Measurements from ENCODE around the gene NPHS1.
A peak's percentile ranks its signal among the peaks of the same experiment; 100 is the strongest.
"Not testable (repeated sequence)": the region's sequence is repeated elsewhere in the genome, so short reads cannot be mapped to it uniquely, and the experiment has no call there.

NPHS1 gene

GRCh38 chr19:35848919-35849505 lies 3.3 kb downstream of the NPHS1 start:
- DNase-seq (ENCODE audit: low read depth) = no peak

GRCh38 chr19:35848486-35848885 lies 3.8 kb downstream of the NPHS1 start:
- no peak for DNase-seq (ENCODE audit: low read depth)

GRCh38 chr19:35847911-35848310 lies 4.4 kb downstream of the NPHS1 start:
- no peak for DNase-seq (ENCODE audit: low read depth)

- DNase-seq (ENCODE audit: low read depth) = no peak
These were observed 6.2 kb downstream of the NPHS1 start for GRCh38 chr19:35846038-35846668.

GRCh38 chr19:35845215-35846037 lies 6.9 kb downstream of the NPHS1 start:
- DNase-seq (ENCODE audit: low read depth) = no peak

DNA sequence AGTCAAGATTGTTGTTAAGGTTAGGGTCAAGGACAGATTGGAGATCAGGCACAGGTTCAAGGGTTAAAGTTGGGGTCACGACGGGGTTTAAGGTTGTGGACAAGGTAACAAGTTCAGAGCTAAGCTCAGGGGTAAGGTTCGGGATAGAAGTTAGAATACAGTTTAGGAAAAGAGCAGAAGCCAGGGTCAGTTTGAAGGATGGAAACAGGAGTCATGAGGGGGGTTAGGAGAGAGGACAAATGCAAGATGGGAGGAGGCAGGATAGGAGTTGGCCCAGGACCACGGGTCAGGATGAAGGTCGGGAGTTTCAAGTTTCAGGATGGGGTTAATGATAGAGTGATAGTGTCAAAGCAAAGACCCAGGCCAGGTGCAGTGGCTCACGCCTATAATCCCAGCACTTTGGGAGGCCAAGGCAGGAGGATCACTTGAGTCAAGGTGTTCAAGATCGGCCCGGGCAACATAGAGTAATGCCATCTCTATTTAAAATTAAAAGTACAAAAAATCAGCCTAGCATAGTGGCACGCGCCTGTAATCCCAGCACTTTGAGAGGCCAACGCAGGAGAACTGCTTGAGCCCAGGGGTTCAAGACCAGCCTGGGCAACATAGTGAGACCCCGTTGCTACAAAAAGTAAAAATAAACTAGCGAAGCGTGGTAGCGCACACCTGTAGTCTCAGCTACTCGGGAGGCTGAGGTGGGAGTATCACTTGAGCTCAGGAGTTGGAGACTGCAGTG lies 7.7 kb downstream of the NPHS1 start:
- no peak for DNase-seq (ENCODE audit: low read depth)

GRCh38 chr19:35843676-35844481 lies 8.4 kb downstream of the NPHS1 start:
- no peak for DNase-seq (ENCODE audit: low read depth)

- DNase-seq (ENCODE audit: low read depth) = no peak
These were observed 9.5 kb downstream of the NPHS1 start for GRCh38 chr19:35842666-35843272.

- DNase-seq (ENCODE audit: low read depth) = no peak
These were observed 10.2 kb downstream of the NPHS1 start for GRCh38 chr19:35841961-35842595.

GRCh38 chr19:35836096-35836495 lies 16.2 kb downstream of the NPHS1 start:
- not testable (repeated sequence) for DNase-seq (ENCODE audit: low read depth)

DNA sequence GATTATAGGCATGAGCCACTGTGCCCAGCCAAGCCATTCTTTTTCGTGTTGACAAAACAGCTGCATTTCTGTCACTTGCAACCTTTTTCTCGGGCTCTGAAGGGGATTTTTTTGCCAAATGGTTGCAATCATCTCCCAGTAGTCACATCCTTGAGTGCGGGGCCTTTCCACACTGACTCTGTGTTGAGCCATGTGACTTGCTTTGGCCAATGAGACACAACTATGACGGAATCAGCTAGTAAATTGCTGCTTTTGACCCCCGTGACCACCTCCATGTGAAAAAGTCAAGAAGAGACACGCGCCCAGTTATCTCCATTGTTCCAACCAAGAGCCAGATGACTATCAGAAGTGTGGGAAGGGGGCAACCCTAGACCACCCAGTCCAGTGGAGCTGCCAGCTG lies 18.3 kb downstream of the NPHS1 start:
- DNase-seq (ENCODE audit: low read depth) = no peak

DNA sequence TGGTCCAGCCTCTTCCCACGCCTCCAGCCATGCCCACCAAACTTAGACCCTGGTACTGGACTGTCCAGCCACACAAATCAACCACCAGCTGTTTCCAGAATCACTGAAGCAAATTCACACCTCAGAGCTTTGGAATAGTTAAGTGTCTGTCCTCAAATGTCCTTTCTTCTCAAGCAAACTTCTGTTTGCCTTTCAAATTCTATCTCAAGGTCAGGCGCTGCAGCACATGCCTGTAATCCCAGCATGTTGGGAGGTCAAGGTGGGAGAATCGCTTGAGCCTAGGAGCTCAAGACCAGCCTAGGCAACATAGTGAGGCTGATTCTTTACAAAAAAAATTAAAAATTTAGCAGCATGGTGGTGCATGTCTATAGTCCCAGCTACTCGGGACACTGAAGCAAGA lies 20.2 kb downstream of the NPHS1 start:
- no peak for DNase-seq (ENCODE audit: low read depth)

GRCh38 chr19:35830986-35831385 lies 21.3 kb downstream of the NPHS1 start:
- DNase-seq (ENCODE audit: low read depth) = no peak

DNA sequence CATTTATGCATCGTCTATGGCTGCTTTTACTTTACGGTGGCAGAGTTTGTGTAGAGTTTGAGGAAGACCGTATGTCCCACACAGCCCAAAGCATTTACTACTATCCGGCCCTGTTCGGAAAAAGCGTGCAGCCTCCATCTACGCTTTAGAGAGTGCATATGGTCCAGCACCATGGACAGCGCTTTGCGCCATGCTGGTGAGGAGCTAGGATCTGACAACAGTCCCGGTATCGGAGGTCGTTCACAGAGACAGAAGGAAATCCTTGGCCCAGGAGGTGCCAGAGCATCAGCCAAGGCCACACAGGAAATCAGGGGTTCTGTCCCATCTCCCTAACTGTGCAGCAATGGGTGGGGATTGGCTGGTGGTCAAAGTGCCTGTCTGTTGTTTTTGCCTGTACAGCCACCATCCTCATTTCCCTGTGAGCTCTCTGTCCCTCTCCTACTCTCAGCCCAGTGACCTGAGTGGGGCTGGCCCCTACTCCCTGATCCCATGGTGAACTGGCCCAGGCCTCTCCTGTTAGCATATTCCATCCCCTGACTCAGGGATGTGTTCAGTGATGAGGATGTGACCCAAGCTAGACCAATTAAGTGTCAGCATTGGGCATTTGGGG lies 23.5 kb downstream of the NPHS1 start:
- DNase-seq (ENCODE audit: low read depth) = peak; percentile 42

GRCh38 chr19:35824150-35824549 lies 28.2 kb downstream of the NPHS1 start:
- no peak for DNase-seq (ENCODE audit: low read depth)

- DNase-seq (ENCODE audit: low read depth) = no peak
These were observed 29.7 kb downstream of the NPHS1 start for GRCh38 chr19:35822579-35822978.

DNA sequence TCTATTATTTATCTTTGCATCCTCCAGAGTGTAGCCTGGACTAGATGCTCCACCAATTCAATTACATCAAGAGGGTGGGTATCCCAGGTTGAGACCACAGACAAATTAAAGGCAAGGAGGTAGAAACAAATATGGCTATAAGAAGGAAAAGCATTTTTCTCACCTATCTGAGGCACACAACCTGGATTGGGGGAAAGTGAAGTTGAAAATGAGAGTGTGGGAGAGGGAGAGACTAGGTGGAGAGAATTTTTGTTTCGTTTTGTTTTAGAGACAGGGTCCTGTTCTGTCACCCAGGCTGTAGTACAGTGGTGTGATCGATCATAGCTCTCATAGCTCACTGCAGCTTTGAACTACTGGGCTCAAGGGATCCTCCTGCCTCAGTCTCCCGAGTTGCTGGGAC lies 33.9 kb downstream of the NPHS1 start:
- DNase-seq (ENCODE audit: low read depth) = no peak

GRCh38 chr19:35816846-35817245 lies 35.5 kb downstream of the NPHS1 start:
- DNase-seq (ENCODE audit: low read depth) = no peak

DNA sequence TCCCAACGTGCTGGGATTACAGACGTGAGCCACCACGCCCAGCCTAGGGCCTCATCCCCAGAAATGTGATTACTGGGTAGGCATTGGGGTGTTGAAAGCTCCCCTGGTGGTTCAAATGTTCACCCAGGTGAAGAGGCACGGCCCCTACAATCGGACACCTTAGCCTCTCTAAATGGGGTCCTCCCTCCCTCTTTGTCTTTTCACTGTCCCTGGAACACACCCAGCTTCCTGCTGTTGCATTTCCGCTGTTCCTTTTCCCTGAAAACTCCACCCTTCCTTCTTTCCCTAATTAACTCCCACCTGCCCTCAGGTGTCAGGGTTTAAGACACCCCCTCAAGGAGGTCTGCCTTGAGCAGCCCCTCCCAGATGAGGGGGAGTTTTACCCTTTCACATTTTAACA lies 36.0 kb downstream of the NPHS1 start:
- DNase-seq (ENCODE audit: low read depth) = no peak
